WTC11 (cell line): ENCODE data around the gene TBRG4.

Experiments
- CTCF ChIP-seq: fragments of 200-600 bp; IDR thresholded peaks from 2 replicates; pipeline ENCODE4 v1.8.0; 2022; ENCODE audit warnings: antibody characterized with exemption
- E2F4 ChIP-seq: sonication (generic); formaldehyde crosslinking; IDR thresholded peaks from 2 replicates; pipeline ENCODE4 v1.8.1; 2022; ENCODE audit warnings: low read depth, mild to moderate bottlenecking, moderate library complexity, missing genetic modification reagents, borderline replicate concordance
- FOXJ3 ChIP-seq: sonication (generic); formaldehyde crosslinking; IDR thresholded peaks from 2 replicates; pipeline ENCODE4 v1.9.0; 2021; ENCODE audit warnings: missing genetic modification reagents, mild to moderate bottlenecking, borderline replicate concordance
- JUN ChIP-seq: sonication (generic); formaldehyde crosslinking; IDR thresholded peaks from 2 replicates; pipeline ENCODE4 v1.8.0; 2023; ENCODE audit warnings: mild to moderate bottlenecking, missing genetic modification reagents
- SOX15 ChIP-seq: fragments of 250-450 bp; sonication (Bioruptor Pico); IDR thresholded peaks from 2 replicates; pipeline ENCODE4 v1.9.0; 2021; ENCODE audit warnings: mild to moderate bottlenecking
- USF2 ChIP-seq: sonication (generic); formaldehyde crosslinking; IDR thresholded peaks from 2 replicates; pipeline ENCODE4 v1.8.1; 2023; ENCODE audit warnings: mild to moderate bottlenecking, missing genetic modification reagents, moderate library complexity
- ZNF138 ChIP-seq: sonication (generic); formaldehyde crosslinking; conservative IDR thresholded peaks from 2 replicates; pipeline ENCODE4 v1.8.1; 2022; ENCODE audit warnings: mild to moderate bottlenecking, moderate library complexity, missing genetic modification reagents
- ZNF423 ChIP-seq: fragments of 250-450 bp; sonication (Bioruptor Pico); IDR thresholded peaks from 2 replicates; pipeline ENCODE4 v2.1.2; 2022; ENCODE audit warnings: mild to moderate bottlenecking, moderate library complexity
- TF ChIP-seq, protein P1 (sequence below): sonication (generic); formaldehyde crosslinking; IDR thresholded peaks from 2 replicates; pipeline ENCODE4 v1.8.0; 2023; ENCODE audit warnings: missing genetic modification reagents
- TF ChIP-seq, protein P2 (sequence below): fragments of 250-450 bp; sonication (Bioruptor Pico); IDR thresholded peaks from 2 replicates; pipeline ENCODE4 v1.9.0; 2021; ENCODE audit warnings: mild to moderate bottlenecking, borderline replicate concordance

DNA sequence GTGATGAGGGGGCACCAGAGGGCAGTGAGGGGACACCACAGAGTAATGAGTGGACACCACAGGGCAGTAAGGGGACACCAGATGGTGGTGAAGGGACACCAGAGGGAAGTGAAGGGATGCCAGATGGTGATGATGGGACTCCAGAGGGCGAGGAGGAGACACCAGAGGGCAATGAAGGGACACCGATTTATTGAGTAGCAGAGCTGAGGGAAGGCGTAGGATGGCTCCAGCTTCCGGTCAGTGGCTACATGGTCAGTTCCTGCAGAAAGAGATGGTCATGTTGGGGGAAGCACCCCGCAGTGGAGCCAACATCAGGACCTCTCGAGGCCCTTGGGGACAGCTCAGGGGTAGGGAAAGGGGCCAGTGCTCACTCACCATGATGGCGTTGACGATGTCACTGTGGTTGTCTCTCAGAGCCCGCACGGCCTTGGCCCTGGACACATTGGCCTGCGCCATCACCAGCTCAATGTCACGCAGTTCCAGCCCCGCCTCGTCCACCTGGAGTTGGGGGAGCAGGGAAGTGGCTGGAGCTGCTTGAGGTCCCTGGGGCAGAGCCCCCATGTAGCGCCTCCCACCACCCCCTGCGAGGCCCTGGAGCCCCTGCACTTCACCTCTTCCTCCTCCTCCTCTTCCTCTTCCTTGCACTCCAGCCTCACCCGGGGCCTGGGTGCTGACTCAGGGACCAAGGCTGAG, 31.1 kb downstream of the TBRG4 start:
- TF ChIP-seq E2F4 (CRISPR knock-in tag) (no peak), CTCF (no peak), JUN (no peak), USF2 (CRISPR knock-in tag) (no peak), ZNF423 (CRISPR knock-in tag) (no peak), FOXJ3 (CRISPR knock-in tag) (no peak), ZNF138 (no peak), SOX15 (CRISPR knock-in tag) (no peak)
- TF ChIP-seq, protein P1, sequence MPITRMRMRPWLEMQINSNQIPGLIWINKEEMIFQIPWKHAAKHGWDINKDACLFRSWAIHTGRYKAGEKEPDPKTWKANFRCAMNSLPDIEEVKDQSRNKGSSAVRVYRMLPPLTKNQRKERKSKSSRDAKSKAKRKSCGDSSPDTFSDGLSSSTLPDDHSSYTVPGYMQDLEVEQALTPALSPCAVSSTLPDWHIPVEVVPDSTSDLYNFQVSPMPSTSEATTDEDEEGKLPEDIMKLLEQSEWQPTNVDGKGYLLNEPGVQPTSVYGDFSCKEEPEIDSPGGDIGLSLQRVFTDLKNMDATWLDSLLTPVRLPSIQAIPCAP (CRISPR knock-in tag), result no peak
- TF ChIP-seq, protein P2, sequence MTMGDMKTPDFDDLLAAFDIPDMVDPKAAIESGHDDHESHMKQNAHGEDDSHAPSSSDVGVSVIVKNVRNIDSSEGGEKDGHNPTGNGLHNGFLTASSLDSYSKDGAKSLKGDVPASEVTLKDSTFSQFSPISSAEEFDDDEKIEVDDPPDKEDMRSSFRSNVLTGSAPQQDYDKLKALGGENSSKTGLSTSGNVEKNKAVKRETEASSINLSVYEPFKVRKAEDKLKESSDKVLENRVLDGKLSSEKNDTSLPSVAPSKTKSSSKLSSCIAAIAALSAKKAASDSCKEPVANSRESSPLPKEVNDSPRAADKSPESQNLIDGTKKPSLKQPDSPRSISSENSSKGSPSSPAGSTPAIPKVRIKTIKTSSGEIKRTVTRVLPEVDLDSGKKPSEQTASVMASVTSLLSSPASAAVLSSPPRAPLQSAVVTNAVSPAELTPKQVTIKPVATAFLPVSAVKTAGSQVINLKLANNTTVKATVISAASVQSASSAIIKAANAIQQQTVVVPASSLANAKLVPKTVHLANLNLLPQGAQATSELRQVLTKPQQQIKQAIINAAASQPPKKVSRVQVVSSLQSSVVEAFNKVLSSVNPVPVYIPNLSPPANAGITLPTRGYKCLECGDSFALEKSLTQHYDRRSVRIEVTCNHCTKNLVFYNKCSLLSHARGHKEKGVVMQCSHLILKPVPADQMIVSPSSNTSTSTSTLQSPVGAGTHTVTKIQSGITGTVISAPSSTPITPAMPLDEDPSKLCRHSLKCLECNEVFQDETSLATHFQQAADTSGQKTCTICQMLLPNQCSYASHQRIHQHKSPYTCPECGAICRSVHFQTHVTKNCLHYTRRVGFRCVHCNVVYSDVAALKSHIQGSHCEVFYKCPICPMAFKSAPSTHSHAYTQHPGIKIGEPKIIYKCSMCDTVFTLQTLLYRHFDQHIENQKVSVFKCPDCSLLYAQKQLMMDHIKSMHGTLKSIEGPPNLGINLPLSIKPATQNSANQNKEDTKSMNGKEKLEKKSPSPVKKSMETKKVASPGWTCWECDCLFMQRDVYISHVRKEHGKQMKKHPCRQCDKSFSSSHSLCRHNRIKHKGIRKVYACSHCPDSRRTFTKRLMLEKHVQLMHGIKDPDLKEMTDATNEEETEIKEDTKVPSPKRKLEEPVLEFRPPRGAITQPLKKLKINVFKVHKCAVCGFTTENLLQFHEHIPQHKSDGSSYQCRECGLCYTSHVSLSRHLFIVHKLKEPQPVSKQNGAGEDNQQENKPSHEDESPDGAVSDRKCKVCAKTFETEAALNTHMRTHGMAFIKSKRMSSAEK (CRISPR knock-in tag), result no peak
